T follicular helper cell (primary cell): ENCODE data around the gene PGGT1B.
"Not testable (repeated sequence)": the region's sequence is repeated elsewhere in the genome, so short reads cannot be mapped to it uniquely, and the experiment has no call there.

Experiments used
- DNase-seq: peaks from one replicate; pipeline ENCODE4 v3.0.0-alpha.2; 2020; ENCODE audit warnings: low read depth

Gene PGGT1B

DNA sequence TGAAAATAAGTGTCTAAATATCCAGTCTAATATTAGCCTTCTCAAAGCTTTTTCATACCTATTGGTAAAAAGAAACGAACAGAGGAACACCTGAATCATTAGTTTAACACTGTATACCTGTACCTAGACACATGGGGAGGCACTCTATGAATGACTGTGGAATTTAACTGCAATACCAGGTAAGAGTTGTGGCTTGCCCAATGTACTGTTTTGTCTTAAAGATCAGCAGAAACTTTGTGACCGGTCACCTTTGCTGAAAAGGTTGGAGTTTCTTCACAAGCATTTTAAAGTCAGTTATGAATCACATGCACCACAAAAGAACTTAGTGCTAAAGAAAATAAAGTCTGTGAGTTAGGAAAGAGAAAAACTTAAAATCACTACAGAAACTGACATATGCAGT, 2.4 kb downstream of the PGGT1B start:
- no peak for DNase-seq

DNA sequence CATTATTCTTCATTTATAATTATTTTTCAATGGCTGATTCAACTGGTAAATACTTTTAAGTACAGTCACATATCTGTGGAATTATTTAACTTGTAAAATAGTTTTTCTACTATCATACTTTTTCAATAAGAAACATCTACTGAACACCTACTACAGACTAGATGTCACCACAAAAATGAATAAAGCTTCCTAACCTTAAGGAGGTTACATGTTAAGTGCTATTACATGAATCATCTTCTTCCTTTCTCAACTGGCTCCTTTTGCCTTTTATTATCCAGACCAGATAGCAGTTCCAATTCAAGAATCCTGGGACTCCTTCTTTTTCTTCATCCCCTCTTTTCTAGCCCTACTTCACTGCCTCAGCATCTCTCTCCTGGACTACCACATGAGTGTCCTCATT, 4.7 kb downstream of the PGGT1B start:
- no peak for DNase-seq

DNA sequence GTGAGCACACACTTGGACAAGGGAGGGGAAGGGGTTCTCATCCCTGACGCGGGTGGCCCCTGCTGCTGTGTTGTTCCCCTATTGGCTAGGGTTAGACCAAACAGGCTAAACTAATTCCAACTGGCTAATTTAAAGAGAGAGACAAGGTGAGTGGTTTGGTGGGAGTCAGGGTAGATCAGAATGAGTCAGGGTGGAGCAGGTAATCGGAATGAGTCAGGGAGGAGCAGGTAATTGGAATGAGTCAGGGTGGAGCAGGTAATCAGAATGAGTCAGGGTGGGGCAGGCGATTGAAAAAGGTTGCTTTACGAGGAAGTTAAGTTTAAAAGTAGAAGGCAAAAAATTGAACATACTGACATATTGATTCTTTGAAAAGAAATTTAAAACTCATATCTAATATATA, 13.3 kb downstream of the PGGT1B start:
- not testable (repeated sequence) for DNase-seq

DNA sequence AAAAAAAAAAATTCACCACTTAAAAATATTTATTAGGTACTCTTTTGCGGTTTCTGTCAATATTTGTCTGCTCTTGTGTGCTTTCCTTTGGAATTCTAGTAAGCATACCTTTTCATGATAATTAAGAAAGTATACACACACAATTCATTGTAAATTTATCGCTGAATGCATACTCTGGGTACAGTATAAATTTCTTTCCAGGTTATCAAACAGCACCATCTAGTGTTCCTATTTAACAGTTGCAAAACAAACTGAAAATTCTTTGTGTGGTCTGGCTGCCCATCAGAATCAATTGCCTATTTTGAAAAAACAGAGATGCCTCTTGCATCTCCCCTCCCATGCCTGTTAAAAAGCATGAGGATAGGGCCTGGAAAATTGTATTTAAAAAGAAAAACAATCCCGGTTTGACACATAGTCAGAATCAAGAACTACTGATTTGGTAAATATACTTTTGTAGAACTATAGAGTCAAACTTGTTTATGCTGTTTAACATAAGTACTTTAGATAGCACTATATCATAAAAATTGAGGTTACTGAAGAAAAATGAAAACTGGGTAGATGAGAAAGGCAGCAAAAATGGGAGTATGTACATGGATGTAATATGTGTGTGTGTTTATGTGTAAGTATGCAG, 16.2 kb downstream of the PGGT1B start:
- no peak for DNase-seq

DNA sequence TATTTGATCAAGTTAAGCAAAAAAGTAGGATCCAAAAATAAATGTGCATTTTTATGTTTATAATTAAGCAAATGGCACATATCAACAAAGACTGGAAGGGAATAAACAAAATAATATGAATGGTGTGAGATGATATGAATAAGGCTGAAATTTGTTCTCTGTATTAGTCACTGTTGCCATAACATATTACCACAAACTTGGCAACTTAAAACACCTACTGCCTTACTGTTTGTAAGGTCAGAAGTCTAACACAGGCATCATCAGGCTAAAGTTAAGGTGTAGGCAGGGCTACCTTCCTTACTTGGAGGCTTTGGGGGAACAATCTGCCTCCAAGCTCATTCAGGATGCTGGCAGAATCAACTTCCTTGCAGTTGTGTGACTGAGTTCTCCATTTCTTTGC, 19.3 kb downstream of the PGGT1B start:
- no peak for DNase-seq

DNA sequence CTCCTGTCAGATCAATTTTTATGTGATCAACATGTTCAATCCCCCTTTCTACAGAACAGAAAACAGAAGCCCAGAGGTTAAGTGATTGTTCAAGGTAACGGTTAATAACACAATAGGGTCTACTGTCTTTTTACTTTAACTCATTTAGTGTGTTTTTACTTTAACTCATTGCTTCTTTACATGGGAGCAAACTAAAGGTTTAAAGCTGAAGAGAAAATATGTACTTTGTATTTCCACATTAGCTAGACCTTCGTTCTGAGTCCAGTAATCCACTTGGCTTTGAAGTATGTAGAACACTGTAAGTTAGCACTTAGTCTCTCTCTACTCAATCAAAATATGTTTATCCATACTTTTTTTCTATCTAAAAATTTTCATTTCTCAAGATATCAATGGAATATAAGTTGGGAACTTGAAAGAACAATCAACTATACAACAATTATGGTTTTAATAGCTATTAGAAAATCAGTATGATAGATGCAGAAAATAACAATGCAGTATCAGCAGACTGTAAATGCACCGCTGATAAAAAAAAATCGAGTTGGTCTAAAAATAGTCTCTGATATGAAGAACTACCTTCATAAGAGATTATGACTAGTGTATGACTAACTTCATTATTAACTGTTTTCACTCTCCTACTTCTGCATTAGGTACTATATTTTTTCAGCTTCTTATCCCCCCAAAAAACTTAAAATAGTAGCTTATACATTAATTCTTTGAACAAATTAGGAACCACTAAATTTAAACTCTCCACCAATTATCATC, 20.6 kb downstream of the PGGT1B start:
- DNase-seq: no peak

DNA sequence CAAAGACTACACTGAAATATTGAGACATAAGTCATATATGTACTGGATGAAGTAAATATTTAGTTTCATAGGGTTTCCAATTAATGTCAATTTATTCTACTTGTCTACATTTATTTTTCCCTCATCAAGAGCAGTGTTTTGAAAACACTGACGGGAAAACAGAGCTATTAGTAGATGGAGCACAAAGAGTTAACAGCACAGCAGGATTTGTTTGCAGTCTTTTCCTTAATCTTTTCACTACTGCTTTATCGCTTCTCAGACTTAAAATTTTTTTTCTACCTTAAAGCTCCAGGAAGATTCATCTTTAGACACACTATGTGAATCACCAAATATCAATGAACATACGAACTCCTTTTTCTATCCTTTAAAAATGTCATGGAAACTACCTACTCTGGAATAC, 25.6 kb downstream of the PGGT1B start:
- no peak for DNase-seq

DNA sequence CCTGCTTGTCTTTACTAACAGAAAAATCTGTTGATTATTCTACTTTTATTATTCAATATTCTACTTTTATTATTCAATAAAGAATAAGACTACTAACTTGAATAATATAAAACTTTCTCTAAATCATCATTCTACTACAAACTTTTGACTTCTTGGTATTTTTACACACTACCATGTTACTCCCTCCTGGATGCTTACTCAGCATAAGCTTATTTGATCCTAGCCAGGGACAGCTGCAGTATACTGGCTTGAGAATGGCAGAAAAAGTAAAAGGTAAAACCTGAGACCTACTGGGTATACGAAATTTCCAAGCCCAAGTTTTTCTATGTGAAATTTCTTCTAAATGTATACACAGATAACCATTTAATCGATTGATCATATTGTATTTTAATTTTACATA, 26.1 kb downstream of the PGGT1B start:
- DNase-seq: no peak

DNA sequence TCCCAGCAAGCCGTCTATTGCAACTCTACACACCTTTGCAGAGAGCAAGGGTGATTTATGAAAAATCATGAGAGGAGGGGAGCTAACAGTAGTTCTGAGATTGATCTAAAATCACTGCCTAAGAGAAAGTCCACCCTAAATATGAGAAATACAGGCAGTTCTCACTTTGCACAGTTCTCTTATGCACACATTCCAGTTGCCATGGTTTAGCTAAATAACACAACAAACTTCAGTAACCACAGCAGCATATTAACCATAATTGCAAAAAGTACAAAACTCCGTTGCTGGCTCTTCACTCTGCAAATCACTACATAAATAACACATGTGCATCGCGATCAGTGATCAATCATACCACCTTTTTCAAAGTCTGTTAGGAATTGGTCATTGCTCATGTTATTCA, 31.1 kb downstream of the PGGT1B start:
- DNase-seq: no peak

DNA sequence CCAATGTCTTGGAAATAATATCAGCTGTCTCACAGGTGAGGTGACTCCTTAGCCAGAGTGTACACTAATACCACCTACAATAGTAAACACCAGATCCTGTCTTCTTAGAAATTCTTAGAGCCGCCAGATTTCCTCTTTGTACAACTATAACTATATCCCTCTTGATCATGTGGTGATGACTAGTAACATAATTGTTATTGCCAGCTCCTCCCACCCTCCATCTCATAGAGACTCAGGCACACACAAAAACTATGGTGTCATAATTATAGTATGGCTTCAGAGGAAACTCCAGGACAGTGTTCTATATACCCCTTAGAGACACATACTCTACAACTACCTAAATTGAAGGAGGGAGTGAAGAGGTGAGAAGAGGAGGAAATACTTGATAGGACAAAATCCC, 33.1 kb downstream of the PGGT1B start:
- no peak for DNase-seq

DNA sequence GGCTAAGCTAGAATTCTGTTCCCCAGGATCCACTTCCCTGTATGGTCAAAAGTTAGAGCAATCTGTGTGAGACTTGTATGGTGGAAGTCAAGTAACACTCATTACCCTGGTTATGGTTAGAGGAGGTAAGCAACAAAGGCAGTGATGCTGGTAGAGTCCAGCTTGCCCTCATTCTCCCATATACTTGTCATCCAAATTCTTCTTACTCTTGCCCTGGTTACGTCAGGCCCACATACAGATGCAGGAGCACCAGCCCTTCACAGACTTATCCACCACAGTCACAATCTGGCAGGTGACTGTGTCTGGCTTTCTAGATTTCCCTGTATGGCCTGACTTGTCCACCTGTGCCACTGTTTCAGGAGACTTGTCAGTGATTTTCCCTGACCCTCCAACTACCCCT, 35.4 kb downstream of the PGGT1B start:
- no peak for DNase-seq

DNA sequence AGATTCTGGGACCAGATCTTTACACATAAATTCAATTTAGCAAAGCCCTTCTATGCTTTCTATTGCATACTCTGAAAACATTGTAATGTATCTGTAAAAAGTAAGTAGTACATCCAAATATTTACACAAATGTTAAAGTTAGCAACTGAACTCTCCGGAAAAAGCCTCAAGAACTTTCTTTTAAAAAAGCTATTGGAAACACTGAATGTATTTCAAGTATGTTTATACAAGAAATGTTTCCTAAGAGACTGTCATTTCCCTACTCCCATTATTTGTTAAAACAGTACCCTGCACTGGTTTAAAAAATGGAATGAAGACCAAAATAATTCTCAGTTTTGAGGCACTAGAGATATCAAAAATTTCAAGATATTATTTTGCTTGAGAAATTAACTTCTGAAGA, 48.1 kb downstream of the PGGT1B start:
- DNase-seq: no peak

DNA sequence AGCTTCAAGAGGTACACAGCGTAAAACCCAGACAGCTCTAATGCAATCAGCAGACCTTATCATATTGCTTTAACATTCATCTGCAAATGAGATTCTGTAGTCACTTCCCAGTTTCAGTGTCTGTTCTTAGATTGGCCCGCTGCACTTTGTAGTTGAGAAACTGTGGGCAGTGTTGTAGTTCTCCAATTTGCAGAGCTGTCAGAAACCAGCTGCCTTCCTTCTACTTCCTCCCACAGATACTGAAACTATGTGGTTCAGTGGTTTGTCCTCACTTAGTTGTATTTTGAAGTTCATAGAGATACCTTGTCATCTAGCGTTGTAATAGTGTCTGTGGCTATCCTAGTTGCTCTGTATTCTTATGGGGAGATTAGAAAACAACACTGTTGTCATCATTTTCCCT, 53.4 kb downstream of the PGGT1B start:
- DNase-seq: no peak

DNA sequence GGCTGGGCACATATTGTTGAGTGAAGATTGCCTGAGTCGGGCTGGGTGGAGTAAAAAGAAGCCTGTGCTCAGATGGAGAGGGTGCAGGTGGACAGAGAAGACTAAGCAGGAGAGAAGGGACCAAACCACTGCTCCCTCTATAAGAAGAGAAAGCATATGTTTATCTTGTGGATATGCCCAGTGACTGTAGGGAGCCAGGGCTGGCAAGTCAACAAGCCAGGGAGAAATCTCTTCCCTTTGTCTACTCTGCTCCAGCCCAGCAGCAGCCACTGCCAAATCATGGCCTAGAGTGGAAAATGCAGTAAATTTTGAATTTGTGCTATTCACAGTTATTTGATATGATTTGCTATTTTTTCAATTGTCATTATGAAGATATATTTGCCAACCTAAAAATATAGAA, 59.7 kb downstream of the PGGT1B start:
- DNase-seq: no peak

DNA sequence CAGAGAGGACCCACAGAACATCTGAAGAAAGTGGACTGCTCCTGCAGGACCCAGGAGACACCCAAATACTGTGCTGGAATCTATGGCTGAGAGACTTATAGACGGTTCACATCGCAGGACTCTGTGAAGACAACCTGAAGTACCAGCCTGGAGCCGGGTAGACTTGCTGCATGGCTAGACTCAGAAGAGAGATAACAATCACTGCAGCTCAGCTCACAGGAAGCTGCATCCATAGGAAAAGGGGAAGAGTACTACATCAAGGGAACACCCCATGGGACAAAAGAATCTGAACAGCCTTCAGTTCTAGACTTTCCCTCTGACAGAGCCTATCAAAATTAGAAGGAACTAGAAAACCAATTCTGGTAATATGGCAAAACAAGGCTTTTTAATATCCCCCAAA, 66.5 kb downstream of the PGGT1B start:
- DNase-seq: no peak

DNA sequence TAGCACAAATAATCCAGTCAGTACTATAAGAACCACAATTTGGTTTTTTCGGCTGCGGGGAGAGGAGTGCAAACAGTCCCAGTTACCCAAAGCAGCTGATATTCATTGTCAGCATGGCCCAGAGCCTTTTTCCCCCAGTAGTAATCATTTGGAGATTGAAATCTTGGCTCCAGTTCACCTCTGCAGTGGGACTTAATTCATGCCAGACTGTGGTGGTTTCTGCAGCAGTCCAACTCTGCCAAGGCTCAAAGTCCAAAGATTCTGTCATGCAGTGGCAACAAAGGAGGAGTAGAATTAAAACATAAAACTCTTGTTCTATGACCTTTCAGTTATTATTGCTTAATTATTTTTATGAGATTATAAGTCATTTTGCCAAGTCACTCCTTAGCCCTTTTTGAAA, 68.0 kb downstream of the PGGT1B start:
- no peak for DNase-seq

DNA sequence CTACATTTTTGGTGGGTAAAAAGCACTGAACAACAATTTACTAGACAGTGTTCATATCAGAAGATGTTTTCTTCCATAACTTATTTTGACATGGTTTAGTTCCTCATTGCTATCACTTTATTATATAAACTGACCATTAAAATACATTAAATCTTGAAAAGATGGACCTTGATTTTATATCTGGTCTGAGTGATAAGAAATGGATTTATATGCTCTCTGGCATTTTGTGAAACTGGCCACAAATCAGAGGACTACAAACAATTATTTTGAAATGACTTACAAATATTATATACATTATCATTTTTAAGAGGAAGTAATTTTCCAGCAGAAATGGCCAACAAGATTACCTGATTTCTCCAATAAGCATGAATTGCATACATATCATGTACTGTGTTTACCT, 69.4 kb downstream of the PGGT1B start:
- no peak for DNase-seq

DNA sequence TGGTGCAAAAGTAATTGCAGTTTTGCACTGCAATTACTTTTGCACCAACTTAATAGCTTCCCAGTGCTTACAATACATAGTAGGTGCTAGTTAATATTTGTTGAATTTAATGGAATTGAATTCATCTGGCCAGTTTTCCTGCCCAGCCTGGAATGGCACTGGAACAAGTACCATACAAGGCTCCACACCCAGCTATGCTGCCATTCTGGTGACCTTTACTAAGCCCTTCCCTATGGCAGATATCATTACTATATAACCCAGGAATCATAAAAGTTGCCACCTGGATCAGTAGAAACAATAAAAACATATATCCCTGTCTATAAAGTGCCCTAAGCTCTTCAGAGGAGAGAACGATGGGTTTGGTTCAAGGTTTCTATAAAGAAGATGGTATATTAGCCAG, 70.6 kb downstream of the PGGT1B start:
- no peak for DNase-seq

DNA sequence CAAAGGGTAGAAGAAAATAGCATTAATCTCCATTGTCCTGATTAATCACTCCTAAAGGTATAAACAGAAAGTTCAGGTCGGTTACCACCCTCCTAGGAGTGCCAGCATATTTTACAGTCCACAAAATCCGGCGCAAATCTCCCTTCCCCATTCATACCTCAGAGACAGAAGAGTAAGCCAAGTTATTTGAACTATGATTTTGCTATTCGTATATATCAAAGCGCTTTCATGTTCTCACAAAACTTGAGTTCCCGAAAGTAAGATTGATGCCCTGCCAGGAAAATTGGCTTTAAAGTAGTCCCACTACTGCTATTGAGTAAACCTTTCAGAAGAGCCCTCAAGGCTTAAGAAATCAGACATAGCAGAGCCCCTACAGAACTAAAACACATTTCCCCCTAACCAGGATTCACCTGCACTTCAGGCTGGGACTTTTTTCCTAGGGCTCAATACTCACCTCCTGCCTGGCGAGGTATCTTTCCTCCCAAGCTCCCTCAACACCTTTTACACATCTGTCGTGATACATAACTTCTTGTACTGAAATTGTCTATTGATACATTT, 71.1 kb downstream of the PGGT1B start:
- DNase-seq: no peak

DNA sequence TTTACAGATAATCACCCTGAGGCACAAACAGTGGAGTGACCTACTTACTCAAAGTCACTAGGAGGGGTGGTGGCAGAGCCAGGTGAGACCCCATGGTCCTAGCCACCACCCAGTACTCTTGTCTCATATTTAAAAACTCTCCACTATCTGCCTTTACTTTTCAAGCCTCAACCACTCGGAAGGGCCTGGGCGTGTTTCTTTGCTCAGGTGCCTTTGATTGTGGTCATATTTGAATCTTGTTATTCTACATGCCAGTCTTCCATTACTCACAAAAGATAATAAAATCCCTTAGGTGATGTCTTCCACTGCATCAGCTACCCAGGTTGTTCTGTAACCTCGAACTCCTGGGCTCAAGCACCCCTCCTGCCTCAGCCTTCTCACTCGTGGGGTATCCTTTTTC, 72.3 kb downstream of the PGGT1B start:
- DNase-seq: no peak

DNA sequence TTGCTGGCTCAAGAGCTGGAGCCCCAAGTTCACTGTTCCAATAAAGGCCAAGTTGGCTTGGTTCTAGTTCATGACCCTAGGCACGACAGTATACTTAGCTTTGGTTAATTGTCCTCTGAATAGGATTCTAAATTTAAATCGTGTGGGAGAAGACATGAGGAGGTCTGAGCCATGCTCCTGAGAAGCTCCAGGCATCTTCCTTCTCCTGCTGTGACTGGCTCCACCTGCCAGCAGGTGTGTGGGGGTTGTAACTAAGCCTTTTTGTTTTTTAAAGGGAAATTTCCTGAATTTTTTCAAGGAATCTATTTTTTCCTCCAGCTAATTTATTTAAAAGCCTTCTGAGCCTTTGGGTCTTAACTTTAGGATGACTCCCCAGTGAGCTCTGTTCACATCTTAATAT, 72.8 kb downstream of the PGGT1B start:
- no peak for DNase-seq

DNA sequence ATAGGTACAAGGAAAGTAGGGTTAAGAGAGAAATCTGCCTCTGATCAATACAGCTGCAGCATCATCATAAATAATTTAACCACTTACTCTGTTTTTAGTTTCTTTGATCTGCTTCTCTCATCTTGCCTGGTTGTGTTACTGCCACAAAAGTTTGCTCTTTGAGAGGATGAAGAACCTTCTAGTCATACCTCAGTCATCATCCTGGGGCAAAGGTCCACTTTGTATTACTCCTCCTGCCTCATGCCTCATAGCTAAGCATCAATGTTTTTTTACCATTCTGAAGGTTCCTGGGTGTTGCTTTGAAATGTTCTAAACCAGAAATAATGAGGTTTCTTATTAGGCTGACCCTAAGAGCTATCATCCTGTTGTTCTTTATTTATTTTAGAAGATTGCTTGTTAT, 75.9 kb downstream of the PGGT1B start:
- no peak for DNase-seq

DNA sequence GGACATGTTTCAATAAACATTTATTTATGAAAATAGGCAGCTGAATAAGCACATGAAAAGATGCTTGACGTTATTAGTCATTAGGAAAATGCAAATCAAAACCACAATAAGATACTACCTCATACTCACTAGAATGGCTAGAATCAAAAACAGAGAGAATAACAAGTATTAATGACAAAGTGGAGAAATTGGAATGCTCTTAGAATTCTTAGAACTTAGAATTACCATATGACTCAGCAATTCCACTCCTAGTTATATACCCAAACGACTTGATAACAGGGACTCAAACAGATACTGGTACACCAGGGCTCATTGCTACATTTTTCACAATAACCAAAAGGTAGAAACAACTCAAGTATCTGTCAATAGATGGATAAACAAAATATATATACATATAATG, 77.9 kb downstream of the PGGT1B start:
- no peak for DNase-seq

DNA sequence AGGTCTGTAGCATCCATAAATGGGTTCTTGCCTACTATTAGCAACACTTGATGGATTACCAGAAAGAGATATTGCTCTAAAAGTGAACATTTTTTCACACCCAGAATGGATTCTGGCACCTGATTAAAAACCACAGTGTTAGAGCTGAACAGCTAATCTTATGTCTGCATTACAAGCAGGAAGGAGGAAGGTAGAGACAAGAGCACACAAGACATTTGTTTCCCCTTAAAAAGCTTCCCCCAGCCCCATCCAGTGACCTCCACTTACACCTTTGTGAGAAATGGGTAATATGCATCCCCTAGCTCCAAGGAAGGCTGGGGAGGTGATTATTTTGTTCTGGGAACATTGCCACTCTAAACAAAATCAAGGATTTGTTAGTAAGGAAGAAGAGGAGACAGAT, 80.9 kb downstream of the PGGT1B start:
- DNase-seq: no peak
